GM23248 (cell line): ENCODE results near the gene USP34.

Source experiments
- EZH2 ChIP-seq: fragments of 200-600 bp; sonication (generic); IDR thresholded peaks from 2 replicates; pipeline ENCODE4 v1.6.1; 2018; ENCODE audit warnings: antibody characterized with exemption, mild to moderate bottlenecking; ENCODE audit not compliant: insufficient read depth, poor library complexity, severe bottlenecking
- EZH2phosphoT487 ChIP-seq: fragments of 200-600 bp; sonication (generic); IDR thresholded peaks from 2 replicates; pipeline ENCODE4 v1.6.1; 2018; ENCODE audit warnings: antibody characterized with exemption, moderate library complexity, mild to moderate bottlenecking, low read depth; ENCODE audit not compliant: insufficient read depth

DNA sequence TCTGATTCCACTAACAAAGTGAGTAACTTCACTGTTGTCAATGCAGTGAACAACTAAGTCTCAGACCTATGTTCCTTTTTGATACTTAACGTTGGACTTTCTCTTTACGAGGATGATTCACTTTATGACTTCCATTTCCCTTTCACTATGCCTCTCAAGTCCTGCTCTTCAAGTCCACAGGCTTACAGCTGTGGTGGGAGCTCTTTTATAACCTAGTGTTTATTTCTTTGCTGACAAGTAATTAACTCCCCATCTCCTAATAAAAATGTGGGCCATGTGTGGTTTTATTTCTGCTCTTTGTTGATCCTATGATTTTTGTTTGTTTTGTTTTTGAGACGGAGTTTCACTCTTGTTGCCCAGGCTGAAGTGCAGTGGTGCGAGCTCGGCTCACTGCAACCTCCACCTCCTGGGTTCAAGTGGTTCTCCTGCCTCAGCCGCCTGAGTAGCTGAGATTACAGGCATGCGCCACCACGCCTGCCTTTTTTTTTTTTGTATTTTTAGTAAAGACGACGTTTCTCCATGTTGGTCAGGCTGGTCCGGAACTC is 142.1 kb downstream of the USP34 start:
- no peak for TF ChIP-seq EZH2
- no peak for TF ChIP-seq EZH2phosphoT487
